K562 (cell line): ENCODE data around the gene RDH13. TPM values are rescaled to one million over a fixed set of nuclear protein-coding genes. Genes with fewer than 3 reads are reported as not detected.
A peak's percentile ranks its signal among the peaks of the same experiment; 100 is the strongest.

ENCODE experiments used
- ATF4 ChIP-seq: fragments of 450-650 bp; formaldehyde crosslinking; IDR thresholded peaks from 2 replicates; pipeline ENCODE4 v1.4.0; 2022; ENCODE audit warnings: mild to moderate bottlenecking, moderate library complexity
- CBX8 ChIP-seq: fragments of 200-600 bp; sonication (generic); IDR thresholded peaks from 2 replicates; pipeline ENCODE4 v1.6.1; 2012; ENCODE audit warnings: borderline replicate concordance, mixed run types, low read depth, mild to moderate bottlenecking, moderate library complexity, mixed read lengths, low read length, control low read depth, inconsistent platforms; ENCODE audit not compliant: poor library complexity, severe bottlenecking; ENCODE audit errors: extremely low read depth
- CTBP1 ChIP-seq: fragments of 450-650 bp; IDR thresholded peaks from 2 replicates; pipeline ENCODE4 v1.6.1; 2016; ENCODE audit warnings: borderline replicate concordance
- E2F1 ChIP-seq: sonication (generic); formaldehyde crosslinking; IDR thresholded peaks from 2 replicates; pipeline ENCODE4 v1.8.1; 2023; ENCODE audit warnings: mild to moderate bottlenecking, missing genetic modification reagents, moderate library complexity
- ETV1 ChIP-seq: fragments of 450-650 bp; conservative IDR thresholded peaks from 2 replicates; pipeline ENCODE4 v1.6.1; 2016; ENCODE audit warnings: missing genetic modification characterization, control low read depth, low read depth, missing compliant biosample characterization
- HMGN3 ChIP-seq: IDR thresholded peaks from 2 replicates; pipeline ENCODE4 v1.6.1; 2011; ENCODE audit warnings: borderline replicate concordance, low read depth, mild to moderate bottlenecking, mixed read lengths, low read length; ENCODE audit not compliant: insufficient read length; ENCODE audit errors: extremely low read depth
- HOMEZ ChIP-seq: fragments of 250-450 bp; sonication (Bioruptor Pico); IDR thresholded peaks from 2 replicates; pipeline ENCODE4 v1.4.0; 2020; ENCODE audit warnings: mild to moderate bottlenecking, moderate library complexity
- JUNB ChIP-seq: fragments of 450-650 bp; formaldehyde crosslinking; conservative IDR thresholded peaks from 2 replicates; pipeline ENCODE4 v1.4.0; 2020; ENCODE audit warnings: mild to moderate bottlenecking
- JUND ChIP-seq, 2 experiments: IDR thresholded peaks; 2 replicates in 1 of 2; 3 replicates in 1 of 2; pipeline ENCODE4 v1.6.1; 2011; ENCODE audit warnings: borderline replicate concordance in 2 of 2, low read depth in 2 of 2, low read length in 2 of 2, improper control_type of control experiment in 1 of 2, missing biosample characterization in 1 of 2, missing genetic modification characterization in 1 of 2, missing genetic modification reagents in 1 of 2
- KHSRP ChIP-seq: fragments of 450-650 bp; IDR thresholded peaks from 2 replicates; pipeline ENCODE4 v1.6.1; 2017
- KLF6 ChIP-seq: fragments of 250-450 bp; sonication (Bioruptor Pico); IDR thresholded peaks from 2 replicates; pipeline ENCODE4 v1.4.0; 2020; ENCODE audit warnings: mild to moderate bottlenecking, moderate library complexity, borderline replicate concordance
- MCM5 ChIP-seq: fragments of 450-650 bp; IDR thresholded peaks from 2 replicates; pipeline ENCODE4 v1.6.1; 2016; ENCODE audit warnings: low read depth
- MTA3 ChIP-seq: fragments of 450-650 bp; formaldehyde crosslinking; IDR thresholded peaks from 2 replicates; pipeline ENCODE4 v1.6.1; 2017; ENCODE audit warnings: mild to moderate bottlenecking, borderline replicate concordance
- POLR2B ChIP-seq: fragments of 450-650 bp; IDR thresholded peaks from 2 replicates; pipeline ENCODE4 v1.6.1; 2018; ENCODE audit warnings: low read depth; ENCODE audit not compliant: partially characterized antibody
- SMAD2 ChIP-seq: fragments of 150-350 bp; IDR thresholded peaks from 2 replicates; pipeline ENCODE4 v1.6.1; 2014; ENCODE audit warnings: low read depth, mild to moderate bottlenecking, low read length
- TAF9B ChIP-seq: fragments of 450-650 bp; IDR thresholded peaks from 2 replicates; pipeline ENCODE4 v1.6.1; 2018; ENCODE audit warnings: mild to moderate bottlenecking; ENCODE audit not compliant: partially characterized antibody
- USF1 ChIP-seq: sonication (generic); formaldehyde crosslinking; IDR thresholded peaks from 2 replicates; pipeline ENCODE4 v1.9.0; 2022; ENCODE audit warnings: mild to moderate bottlenecking, missing genetic modification reagents
- ZBED1 ChIP-seq: IDR thresholded peaks from 2 replicates; pipeline ENCODE4 v1.6.1; 2014
- ZBTB49 ChIP-seq: sonication (generic); formaldehyde crosslinking; IDR thresholded peaks from 2 replicates; pipeline ENCODE4 v1.8.0; 2022; ENCODE audit warnings: missing genetic modification reagents, mild to moderate bottlenecking, borderline replicate concordance
- ZNF347 ChIP-seq: fragments of 450-650 bp; formaldehyde crosslinking; IDR thresholded peaks from 2 replicates; pipeline ENCODE4 v1.4.0; 2020; ENCODE audit warnings: low read depth, mild to moderate bottlenecking, moderate library complexity
- polyA plus RNA-seq, 8 experiments: library from polyadenylated mRNA; depleted of rRNA in 4 of 8; stranded (reverse) in 5 of 8; unstranded in 3 of 8; fragments of >200 nt; fragmentation: Nextera tagmentation in 2 of 8; fragmentation: Illumina TruSeq in 1 of 8; extraction: Ambion mirVana in 2 of 8; extraction: Trizol in 1 of 8; gene quantifications; 2 replicates each; pipeline versions ENCODE4 v1.2.1 to v1.2.3, GENCODE V29; 2011 to 2014; ENCODE audit warnings: inconsistent platforms in 1 of 8, missing spikeins in 1 of 8
- total RNA-seq, 7 experiments: library from RNA; depleted of rRNA in 6 of 7; stranded (reverse); fragments of >200 nt in 6 of 7; fragmentation: Illumina TruSeq in 2 of 7; extraction: Trizol in 2 of 7; gene quantifications; 2 replicates each; pipeline versions ENCODE4 v1.2.1 to v1.2.3, GENCODE V29; 2011 to 2021; ENCODE audit warnings: low replicate concordance in 1 of 7

Gene RDH13
- total and polyA plus RNA-seq, 9 of the 15 experiments (the other 6 are each of a cell fraction or from before 2014, with no cell fraction given) = 7.5 to 70.3 (median 39.5) TPM

- TF ChIP-seq POLR2B = peak; percentile 75
- peak; percentile 15 for TF ChIP-seq TAF9B
- no peak for TF ChIP-seq HOMEZ (CRISPR knock-in tag)
- TF ChIP-seq JUNB (CRISPR knock-in tag) = no peak
- no peak for TF ChIP-seq ATF4
- TF ChIP-seq HMGN3 = no peak
- TF ChIP-seq ZBED1 = no peak
- no peak for TF ChIP-seq ZBTB49 (CRISPR knock-in tag)
- TF ChIP-seq SMAD2 = no peak
- no peak for TF ChIP-seq KLF6 (CRISPR knock-in tag)
- TF ChIP-seq JUND (IDR thresholded peaks at IDR 0.05; ENCODE audit: borderline replicate concordance, low read depth, low read length) = peak; percentile 5; the same call in 1 of the 2 replicates
- TF ChIP-seq JUND (tag; IDR thresholded peaks at IDR 0.05; ENCODE audit: borderline replicate concordance, low read depth, low read length) = no peak
- TF ChIP-seq CBX8 = no peak
- no peak for TF ChIP-seq ZNF347 (CRISPR knock-in tag)
- TF ChIP-seq KHSRP = 0 out of 2 replicates have a peak, but pooled peaks have one; percentile 23
- 0 out of 2 replicates have a peak, but pooled peaks have one; percentile 10 for TF ChIP-seq ETV1 (tag)
- TF ChIP-seq E2F1 (CRISPR knock-in tag) = no peak
- TF ChIP-seq USF1 (CRISPR knock-in tag) = no peak
- no peak for TF ChIP-seq MCM5
- TF ChIP-seq CTBP1 = peak; percentile 48; the same call in 1 of the 2 replicates
- peak; percentile 44 for TF ChIP-seq MTA3
Observed at GRCh38 chr19:55027472-55028337, 35.2 kb downstream of the RDH13 start (continued).
